ENCODE results near the gene DGKI.
"Not testable (repeated sequence)": the region's sequence is repeated elsewhere in the genome, so short reads cannot be mapped to it uniquely, and the experiment has no call there.

Gene DGKI

GRCh38 chr7:137836113-137836509 is 10.7 kb downstream of the DGKI start:
- Histone ChIP-seq H3K27ac (ENCODE audit: low read depth, low read length, poor library complexity, severe bottlenecking) (no peak overlapping the region), H3K36me3 (ENCODE audit: insufficient read depth, low read length) (no peaks in the 10 kb centered on the region), H3F3A (ENCODE audit: insufficient read depth, low read length) (no peaks in the 10 kb centered on the region), H3K4me2 (ENCODE audit: low read length) (no peak overlapping the region), H3K9ac (ENCODE audit: low read length) (no peak overlapping the region), H3K4me1 (ENCODE audit: insufficient read depth, low read length, severe bottlenecking) (no peaks in the 10 kb centered on the region), H4K20me1 (ENCODE audit: insufficient read depth, low read length) (no peaks in the 10 kb centered on the region), H3K4me3 (ENCODE audit: low read depth, low read length, poor library complexity, severe bottlenecking) (no peak overlapping the region), H3K9me3 (ENCODE audit: low read length) (peaks cover 3% of the 10 kb centered on the region; the same call in 1 of the 2 replicates), H3K79me2 (ENCODE audit: insufficient read depth, low read length) (no peaks in the 10 kb centered on the region), H3K27me3 (ENCODE audit: insufficient read depth, low read length) (no peaks in the 10 kb centered on the region), H3K9me2 (ENCODE audit: low read depth, low read length) (no peaks in the 10 kb centered on the region), H2AFZ (ENCODE audit: low read length) (no peak overlapping the region)
- TF ChIP-seq, protein P1, sequence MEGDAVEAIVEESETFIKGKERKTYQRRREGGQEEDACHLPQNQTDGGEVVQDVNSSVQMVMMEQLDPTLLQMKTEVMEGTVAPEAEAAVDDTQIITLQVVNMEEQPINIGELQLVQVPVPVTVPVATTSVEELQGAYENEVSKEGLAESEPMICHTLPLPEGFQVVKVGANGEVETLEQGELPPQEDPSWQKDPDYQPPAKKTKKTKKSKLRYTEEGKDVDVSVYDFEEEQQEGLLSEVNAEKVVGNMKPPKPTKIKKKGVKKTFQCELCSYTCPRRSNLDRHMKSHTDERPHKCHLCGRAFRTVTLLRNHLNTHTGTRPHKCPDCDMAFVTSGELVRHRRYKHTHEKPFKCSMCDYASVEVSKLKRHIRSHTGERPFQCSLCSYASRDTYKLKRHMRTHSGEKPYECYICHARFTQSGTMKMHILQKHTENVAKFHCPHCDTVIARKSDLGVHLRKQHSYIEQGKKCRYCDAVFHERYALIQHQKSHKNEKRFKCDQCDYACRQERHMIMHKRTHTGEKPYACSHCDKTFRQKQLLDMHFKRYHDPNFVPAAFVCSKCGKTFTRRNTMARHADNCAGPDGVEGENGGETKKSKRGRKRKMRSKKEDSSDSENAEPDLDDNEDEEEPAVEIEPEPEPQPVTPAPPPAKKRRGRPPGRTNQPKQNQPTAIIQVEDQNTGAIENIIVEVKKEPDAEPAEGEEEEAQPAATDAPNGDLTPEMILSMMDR (IDR thresholded peaks at IDR 0.05; ENCODE audit: low read length): no peak

DNA sequence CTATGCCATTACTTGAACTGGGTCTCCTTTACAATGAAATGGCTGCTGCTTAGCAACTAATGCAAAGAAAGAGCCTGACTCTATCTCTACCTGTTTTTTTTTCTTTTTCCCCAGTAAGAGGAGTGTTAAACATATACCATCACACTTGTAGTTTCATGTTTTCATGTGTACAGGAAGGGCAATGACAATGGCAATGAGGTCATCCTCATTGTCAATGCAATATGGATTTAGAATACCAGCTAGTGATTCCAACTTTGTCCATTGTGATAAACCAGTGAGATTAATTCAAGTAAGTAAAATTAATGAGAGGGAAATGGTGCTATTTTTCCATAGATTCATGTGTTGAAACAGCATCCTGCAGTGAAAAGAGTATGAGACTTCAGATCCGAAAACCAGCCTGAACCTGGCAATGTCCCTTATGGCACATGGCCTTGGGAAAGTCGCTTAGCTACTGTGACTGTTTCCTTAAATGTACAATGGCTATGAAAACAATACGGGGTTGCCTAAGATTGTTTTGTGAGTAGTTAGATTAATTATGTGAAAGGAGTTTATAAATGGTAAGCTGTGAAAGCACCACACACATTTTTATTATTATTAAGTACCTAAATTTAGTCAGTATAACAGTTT is 11.2 kb downstream of the DGKI start:
- no peak for TF ChIP-seq EZH2 (IDR thresholded peaks at IDR 0.05; ENCODE audit: borderline replicate concordance, low read length)
- TF ChIP-seq, protein P1 (IDR thresholded peaks at IDR 0.05; ENCODE audit: low read length): no peak
- no peaks in the 10 kb centered on the region for H3F3A ChIP-seq (ENCODE audit: insufficient read depth, low read length)
- H2AFZ ChIP-seq (ENCODE audit: low read length): no peak overlapping the region
- H3K4me1 ChIP-seq (ENCODE audit: insufficient read depth, low read length, severe bottlenecking): no peaks in the 10 kb centered on the region
- no peaks in the 10 kb centered on the region for H3K79me2 ChIP-seq (ENCODE audit: insufficient read depth, low read length)
- H3K27ac ChIP-seq (ENCODE audit: low read depth, low read length, poor library complexity, severe bottlenecking): no peak overlapping the region
- H3K36me3 ChIP-seq (ENCODE audit: insufficient read depth, low read length): no peaks in the 10 kb centered on the region
- no peaks in the 10 kb centered on the region for H3K27me3 ChIP-seq (ENCODE audit: insufficient read depth, low read length)
- no peak overlapping the region for H3K4me3 ChIP-seq (ENCODE audit: low read depth, low read length, poor library complexity, severe bottlenecking)
- no peak overlapping the region for H3K4me2 ChIP-seq (ENCODE audit: low read length)
- no peaks in the 10 kb centered on the region for H3K9me2 ChIP-seq (ENCODE audit: low read depth, low read length)
- H4K20me1 ChIP-seq (ENCODE audit: insufficient read depth, low read length): no peaks in the 10 kb centered on the region
- H3K9me3 ChIP-seq (ENCODE audit: low read length): peaks cover 3% of the 10 kb centered on the region; the same call in 1 of the 2 replicates
- H3K9ac ChIP-seq (ENCODE audit: low read length): no peak overlapping the region

DNA sequence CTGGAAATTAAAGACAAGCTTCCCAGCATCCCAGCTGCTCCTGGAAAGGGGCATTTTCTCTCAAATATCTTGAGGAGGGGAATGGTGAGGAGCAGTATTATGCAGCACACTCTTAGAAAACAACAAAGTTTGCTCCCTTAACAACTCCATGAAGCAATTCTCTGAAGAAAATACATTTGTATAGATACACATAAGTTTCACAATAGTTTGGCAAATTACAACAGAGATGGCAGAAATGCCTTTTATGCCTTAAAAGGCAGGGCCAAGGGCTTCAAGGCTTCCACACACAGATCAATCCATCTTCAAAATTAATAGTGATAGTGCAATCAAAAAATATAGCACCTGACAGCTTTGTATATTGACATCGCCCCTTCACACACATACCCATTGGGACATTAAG is 12.2 kb downstream of the DGKI start:
- H3K36me3 ChIP-seq (ENCODE audit: insufficient read depth, low read length): no peaks in the 10 kb centered on the region
- no peaks in the 10 kb centered on the region for H3K4me1 ChIP-seq (ENCODE audit: insufficient read depth, low read length, severe bottlenecking)
- H3K9me3 ChIP-seq (ENCODE audit: low read length): peaks cover 3% of the 10 kb centered on the region; the same call in 1 of the 2 replicates
- H3K9ac ChIP-seq (ENCODE audit: low read length): no peak overlapping the region
- H3K9me2 ChIP-seq (ENCODE audit: low read depth, low read length): no peaks in the 10 kb centered on the region
- no peak overlapping the region for H2AFZ ChIP-seq (ENCODE audit: low read length)
- H3K4me2 ChIP-seq (ENCODE audit: low read length): no peak overlapping the region
- H3K4me3 ChIP-seq (ENCODE audit: low read depth, low read length, poor library complexity, severe bottlenecking): no peak overlapping the region
- H3K79me2 ChIP-seq (ENCODE audit: insufficient read depth, low read length): no peaks in the 10 kb centered on the region
- TF ChIP-seq, protein P1 (IDR thresholded peaks at IDR 0.05; ENCODE audit: low read length): no peak
- no peak for TF ChIP-seq EZH2 (IDR thresholded peaks at IDR 0.05; ENCODE audit: borderline replicate concordance, low read length)
- no peak overlapping the region for H3K27ac ChIP-seq (ENCODE audit: low read depth, low read length, poor library complexity, severe bottlenecking)
- H4K20me1 ChIP-seq (ENCODE audit: insufficient read depth, low read length): no peaks in the 10 kb centered on the region
- H3K27me3 ChIP-seq (ENCODE audit: insufficient read depth, low read length): no peaks in the 10 kb centered on the region
- H3F3A ChIP-seq (ENCODE audit: insufficient read depth, low read length): no peaks in the 10 kb centered on the region

GRCh38 chr7:137832990-137833389 is 13.8 kb downstream of the DGKI start:
- H3K9me3 ChIP-seq (ENCODE audit: low read length); H3K9ac ChIP-seq (ENCODE audit: low read length); H2AFZ ChIP-seq (ENCODE audit: low read length); H3K4me3 ChIP-seq (ENCODE audit: low read depth, low read length, poor library complexity, severe bottlenecking); H3K4me2 ChIP-seq (ENCODE audit: low read length); H3K9me2 ChIP-seq (ENCODE audit: low read depth, low read length); H3K27ac ChIP-seq (ENCODE audit: low read depth, low read length, poor library complexity, severe bottlenecking); H3F3A ChIP-seq (ENCODE audit: insufficient read depth, low read length); H4K20me1 ChIP-seq (ENCODE audit: insufficient read depth, low read length); H3K79me2 ChIP-seq (ENCODE audit: insufficient read depth, low read length); H3K27me3 ChIP-seq (ENCODE audit: insufficient read depth, low read length); H3K36me3 ChIP-seq (ENCODE audit: insufficient read depth, low read length); H3K4me1 ChIP-seq (ENCODE audit: insufficient read depth, low read length, severe bottlenecking): not testable (repeated sequence)
